HepG2 (cell line): ENCODE results near the gene TSR1. TPM values are rescaled to one million over a fixed set of nuclear protein-coding genes. Genes with fewer than 3 reads are reported as not detected.

Source experiments
- ATAC-seq: fragments of 200-7000 bp; cut with Tn5 transposase; 3 replicates; pipeline ENCODE4 v1.9.1; 2020; ENCODE audit warnings: mild to moderate bottlenecking, moderate library complexity
- BruUV-seq: library from RNA; stranded (reverse); fragments of 400-500 nt; replicated peaks from 2 replicates; lab custom pipeline; 2021; lab: Mats Ljungman, UMichigan
- CTCF ChIA-PET: fragments of 300-600 bp; formaldehyde crosslinking; extraction: SDS; loops from one replicate; lab custom pipeline; 2021; ENCODE audit warnings: low total read pairs, inconsistent platforms, low intra/inter-chr PET ratio; lab: Yijun Ruan, JAX
- POLR2A ChIA-PET: fragments of 350-600 bp; sonication (Branson Sonifier 250); formaldehyde crosslinking; loops from one replicate; lab custom pipeline; 2020; ENCODE audit warnings: antibody characterized with exemption, inconsistent platforms; lab: Yijun Ruan, JAX
- DNase-seq: peaks from one replicate; pipeline ENCODE4 v3.0.0-alpha.2; 2015; ENCODE audit warnings: low spot score
- FAIRE-seq: peaks from 3 replicates; lab custom pipeline; 2011; peaks lifted over from hg19 to GRCh38; lab: Jason Lieb, UNC
- H2AFZ ChIP-seq: one replicate; pipeline ENCODE4 v1.6.1; 2011; ENCODE audit warnings: low read length, inconsistent platforms
- H3K27ac ChIP-seq: fragments of 300-600 bp; 3 replicates; pipeline ENCODE4 v1.8.0; 2011; ENCODE audit warnings: mixed run types, mild to moderate bottlenecking, mixed read lengths, low read length, inconsistent platforms; ENCODE audit not compliant: insufficient read depth; ENCODE audit errors: extremely low read length
- H3K27me3 ChIP-seq, 2 experiments: fragments of 200-600 bp in 1 of 2; 2 replicates in 1 of 2; 3 replicates in 1 of 2; pipeline versions ENCODE4 v1.6.0 to v1.8.0; 2011; ENCODE audit warnings: low read length in 2 of 2, mild to moderate bottlenecking in 2 of 2, moderate library complexity in 2 of 2, inconsistent platforms in 1 of 2; ENCODE audit not compliant: insufficient read depth in 2 of 2, control insufficient read depth in 1 of 2
- H3K36me3 ChIP-seq, 2 experiments: fragments of 200-600 bp in 1 of 2; replicated peaks in 1 of 2; 2 replicates in 1 of 2; 3 replicates in 1 of 2; pipeline versions ENCODE4 v1.5.1 to v1.8.0; 2011; ENCODE audit warnings: low read length in 2 of 2, inconsistent platforms in 1 of 2; ENCODE audit not compliant: insufficient read depth in 2 of 2, control insufficient read depth in 1 of 2
- H3K4me1 ChIP-seq: 2 replicates; pipeline ENCODE4 v1.5.1; 2012; ENCODE audit warnings: low read length, inconsistent platforms; ENCODE audit not compliant: insufficient read depth
- H3K4me2 ChIP-seq: 2 replicates; pipeline ENCODE4 v1.6.0; 2011; ENCODE audit warnings: low read depth, low read length, inconsistent platforms
- H3K4me3 ChIP-seq, 3 experiments: fragments of 200-600 bp in 1 of 3; sonication (generic), shearing (Covaris generic) in 1 of 3; replicated peaks in 1 of 3; 2 replicates each; pipeline ENCODE4 v1.5.1; 2011 to 2016; ENCODE audit warnings: low read length in 3 of 3, inconsistent platforms in 2 of 3, low read depth in 2 of 3, mild to moderate bottlenecking in 2 of 3, control low read depth in 1 of 3, mixed read lengths in 1 of 3; ENCODE audit not compliant: insufficient read depth in 1 of 3
- H3K79me2 ChIP-seq: one replicate; pipeline ENCODE4 v1.6.1; 2011; ENCODE audit warnings: low read length, inconsistent platforms; ENCODE audit not compliant: insufficient read depth
- H3K9ac ChIP-seq: 2 replicates; pipeline ENCODE4 v1.6.0; 2011; ENCODE audit warnings: mild to moderate bottlenecking, low read depth, low read length, inconsistent platforms; ENCODE audit not compliant: insufficient read depth
- H3K9me3 ChIP-seq: 2 replicates; pipeline ENCODE4 v1.5.1; 2012; ENCODE audit warnings: mild to moderate bottlenecking, low read length
- H4K20me1 ChIP-seq: 2 replicates; pipeline ENCODE4 v1.6.0; 2011; ENCODE audit warnings: inconsistent platforms, mild to moderate bottlenecking, low read length, moderate library complexity; ENCODE audit not compliant: insufficient read depth
- AGO2 ChIP-seq: fragments of 200-400 bp; formaldehyde crosslinking; optimal IDR thresholded peaks from 2 replicates; pipeline ENCODE3; 2017; ENCODE audit warnings: mild to moderate bottlenecking, low read depth, low read length, moderate library complexity
- RERE ChIP-seq: IDR thresholded peaks from 2 replicates; pipeline ENCODE4 v1.6.1; 2016; ENCODE audit warnings: low read depth, missing genetic modification reagents, missing compliant biosample characterization
- RNF2 ChIP-seq: fragments of 450-650 bp; conservative IDR thresholded peaks from 2 replicates; pipeline ENCODE4 v1.6.1; 2016; ENCODE audit warnings: low read depth
- WGBS: methylation state at CpG from one replicate; pipeline ENCODE4 v1.1.6; 2017; ENCODE audit warnings: low lambda C conversion rate; 5-methylcytosine and 5-hydroxymethylcytosine counted together
- in situ Hi-C: cut with HindIII; loops from 2 replicates; pipeline ENCODE4 v1.10.0; 2017; ENCODE audit warnings: low pct_unique_long_range_greater_than_20kb; ENCODE audit not compliant: extremely low pct_ligation_motif_present
- intact Hi-C: fragments of 100-400 bp; cut with micrococcal nuclease; formaldehyde crosslinking; loops from one replicate; pipeline ENCODE4 v1.10.0; 2022; ENCODE audit not compliant: unreplicated experiment
- polyA plus RNA-seq, 8 experiments: library from polyadenylated mRNA; depleted of rRNA in 3 of 8; stranded (reverse) in 7 of 8; unstranded in 1 of 8; fragments of >200 nt; fragmentation: Illumina TruSeq in 4 of 8; extraction: Trizol in 4 of 8; gene quantifications; 2 replicates each; pipeline versions ENCODE4 v1.2.1 to v1.2.3, GENCODE V29; 2011 to 2016; ENCODE audit warnings: low read depth in 4 of 8, missing spikeins in 1 of 8, mixed read lengths in 1 of 8; ENCODE audit not compliant: insufficient read depth in 1 of 8
- total RNA-seq, 5 experiments: library from RNA; depleted of rRNA; stranded (reverse); fragments of >200 nt; fragmentation: Illumina TruSeq; extraction: Trizol; gene quantifications; 2 replicates each; pipeline ENCODE4 v1.2.3, GENCODE V29; 2016; ENCODE audit warnings: low read depth in 1 of 5

The TSR1 gene
- total and polyA plus RNA-seq, 2 of the 13 experiments (the other 11 are each of a cell fraction or from before 2014, with no cell fraction given): 7.1 to 65.8 TPM

- no peak for DNase-seq
- H3K4me3 ChIP-seq: no peak overlapping the region
- ChIA-PET POLR2A (no interaction called here), CTCF (no interaction called here)
- intact Hi-C loops (no loop called here), in situ Hi-C loops (no loop called here)
- no peaks in the 10 kb centered on the region for H3K9me3 ChIP-seq
- 90% methylated on average over 3 of the region's 12 CpGs for WGBS
- H3K36me3 ChIP-seq: peaks cover 16 to 30% of the 10 kb centered on the region in 2 experiments; a peak in 3 of 5 replicates
- H2AFZ ChIP-seq: no peak overlapping the region
- no peak overlapping the region for H3K9ac ChIP-seq
- no peaks in the 10 kb centered on the region for H3K27me3 ChIP-seq
- BruUV-seq: no TSS peak
- H3K79me2 ChIP-seq: no peaks in the 10 kb centered on the region
- no peak overlapping the region for H3K4me2 ChIP-seq
- no peak for ATAC-seq
- H3K4me1 ChIP-seq: no peaks in the 10 kb centered on the region
- H4K20me1 ChIP-seq: no peaks in the 10 kb centered on the region
- no peak for TF ChIP-seq RNF2
- no peak for TF ChIP-seq RERE (CRISPR knock-in tag)
- peak; percentile 32 for TF ChIP-seq AGO2
- no peak for FAIRE-seq
- H3K27ac ChIP-seq: no peak overlapping the region
These were observed 28.5 kb upstream of the TSR1 start for GRCh38 chr17:2364763-2365116.
